Raji (cell line): ENCODE results near the gene TYK2.

Experiments
- POLR2A ChIP-seq: IDR thresholded peaks from 2 replicates; pipeline ENCODE4 v1.6.1; 2011; ENCODE audit warnings: low read depth, low read length, control low read depth; ENCODE audit not compliant: insufficient read depth

The TYK2 gene

GRCh38 chr19:10316229-10317044 is 63.9 kb downstream of the TYK2 start:
- TF ChIP-seq POLR2A, result no peak

DNA sequence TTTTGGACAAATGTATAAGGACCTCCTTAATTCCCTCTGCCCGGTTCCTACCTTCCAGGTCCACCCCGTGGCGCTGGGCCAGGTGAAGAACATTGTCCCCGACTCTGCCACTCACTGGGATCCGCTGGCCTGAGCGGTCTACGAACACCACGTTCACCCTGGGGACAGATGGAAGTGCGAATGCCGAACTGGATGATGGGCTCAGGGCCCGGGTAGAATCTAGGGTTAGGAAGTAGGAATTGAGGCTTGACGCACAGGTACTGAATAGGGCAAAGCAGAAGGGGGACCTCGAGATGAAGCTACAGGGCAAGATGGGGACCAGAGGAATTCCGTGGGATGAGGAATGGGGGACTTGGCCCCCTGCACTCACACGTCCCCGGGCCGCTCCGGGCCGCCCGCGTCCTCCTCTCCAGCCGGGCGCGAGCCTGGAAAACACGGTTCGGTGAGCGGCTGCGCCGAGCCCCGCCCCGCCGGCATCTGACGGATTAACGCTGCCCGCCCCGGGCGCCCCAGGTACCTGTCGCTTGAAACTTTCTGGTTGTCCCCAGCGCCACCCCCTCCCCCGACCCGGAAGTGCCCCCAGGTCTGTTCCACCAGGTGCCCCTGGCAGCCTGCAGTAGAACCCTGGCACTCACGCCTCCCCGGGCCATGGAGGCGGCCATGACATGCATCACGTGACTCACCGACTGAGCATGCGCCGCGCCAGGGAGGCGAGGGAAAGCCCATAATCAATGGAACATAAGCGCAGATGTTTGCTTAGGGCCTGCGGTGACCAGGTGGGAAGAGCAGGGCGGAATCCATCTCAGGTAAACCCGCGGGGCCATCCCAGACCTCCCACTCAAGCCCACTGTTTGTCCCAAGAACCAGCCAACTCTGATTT is 64.8 kb downstream of the TYK2 start, which contains the start of gene FDX2:
TSS of gene FDX2 (minus strand) at position 681 of the 880 bp plus-strand sequence. CDS start at position 662, 19 bp downstream.
- peak; percentile 71; the same call in 1 of the 2 replicates for TF ChIP-seq POLR2A

DNA sequence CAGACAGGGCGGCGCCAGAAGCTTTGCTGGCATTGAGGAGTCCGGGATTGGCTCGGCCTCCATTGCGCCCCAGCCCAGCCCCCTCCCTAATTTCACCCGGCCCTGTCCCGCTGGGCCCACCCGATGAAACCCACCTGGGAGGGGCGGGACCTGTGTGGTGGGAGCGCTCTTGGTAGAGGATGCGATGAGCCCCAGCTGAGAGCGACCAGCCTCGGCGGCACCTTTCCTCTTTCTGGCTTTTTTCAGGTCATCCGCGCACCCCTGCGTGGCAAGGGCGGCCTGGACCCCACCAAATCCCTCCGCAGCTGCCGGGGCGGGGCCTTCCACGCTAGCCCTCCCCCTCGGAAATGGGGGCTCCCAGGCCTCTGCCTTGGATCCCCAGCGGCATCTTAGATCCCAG is 70.9 kb downstream of the TYK2 start, which contains the start of gene ZGLP1:
TSS of gene ZGLP1 (minus strand) at position 393 of the 400 bp plus-strand sequence.
- no peak for TF ChIP-seq POLR2A

GRCh38 chr19:10306327-10306726 is 74.0 kb downstream of the TYK2 start:
- TF ChIP-seq POLR2A, result no peak

- TF ChIP-seq POLR2A, result no peak
Measured at GRCh38 chr19:10305139-10305806, 75.1 kb downstream of the TYK2 start.
